Stimulated activated naive CD4-positive, alpha-beta T cell treated with Interleukin-2 at 50 U/mL for 16 hours (primary cell): ENCODE data around the gene EPHB1.
"Not testable (repeated sequence)": the region's sequence is repeated elsewhere in the genome, so short reads cannot be mapped to it uniquely, and the experiment has no call there.

Source experiments
- DNase-seq: peaks from one replicate; lab custom pipeline; 2025; lab: John Stamatoyannopoulos, UW

The EPHB1 gene

GRCh38 chr3:134952371-134952770 lies 157.3 kb downstream of the EPHB1 start:
- no peak for DNase-seq

GRCh38 chr3:134955874-134956273 lies 160.8 kb downstream of the EPHB1 start:
- no peak for DNase-seq

- no peak for DNase-seq
Measured at GRCh38 chr3:134956395-134956794, 161.3 kb downstream of the EPHB1 start.

- DNase-seq, result no peak
Measured at GRCh38 chr3:134956844-134957243, 161.8 kb downstream of the EPHB1 start.

GRCh38 chr3:134959516-134959915 lies 164.5 kb downstream of the EPHB1 start:
- no peak for DNase-seq

- no peak for DNase-seq
Measured at GRCh38 chr3:134964226-134964625, 169.2 kb downstream of the EPHB1 start.

- no peak for DNase-seq
Measured at GRCh38 chr3:134965865-134966481, 170.9 kb downstream of the EPHB1 start.

GRCh38 chr3:134970895-134971294 lies 175.8 kb downstream of the EPHB1 start:
- no peak for DNase-seq

GRCh38 chr3:134971306-134971705 lies 176.2 kb downstream of the EPHB1 start:
- no peak for DNase-seq

- not testable (repeated sequence) for DNase-seq
Measured at GRCh38 chr3:134971907-134972306, 176.8 kb downstream of the EPHB1 start.

- no peak for DNase-seq
Measured at GRCh38 chr3:134972836-134973455, 177.9 kb downstream of the EPHB1 start.

GRCh38 chr3:134974624-134975023 lies 179.6 kb downstream of the EPHB1 start:
- no peak for DNase-seq

- no peak for DNase-seq
Measured at GRCh38 chr3:134976948-134977347, 181.9 kb downstream of the EPHB1 start.

GRCh38 chr3:134978658-134979057 lies 183.6 kb downstream of the EPHB1 start:
- DNase-seq, result no peak

GRCh38 chr3:134985864-134986715 lies 191.0 kb downstream of the EPHB1 start:
- DNase-seq, result no peak

GRCh38 chr3:134988666-134989065 lies 193.6 kb downstream of the EPHB1 start:
- no peak for DNase-seq

GRCh38 chr3:134991003-134991402 lies 195.9 kb downstream of the EPHB1 start:
- DNase-seq, result no peak

GRCh38 chr3:134991472-134992010 lies 196.5 kb downstream of the EPHB1 start:
- DNase-seq, result no peak

GRCh38 chr3:134992180-134992579 lies 197.1 kb downstream of the EPHB1 start:
- no peak for DNase-seq

- DNase-seq, result no peak
Measured at GRCh38 chr3:134992586-134992985, 197.5 kb downstream of the EPHB1 start.

GRCh38 chr3:134993011-134993410 lies 198.0 kb downstream of the EPHB1 start:
- no peak for DNase-seq

- DNase-seq, result no peak
Measured at GRCh38 chr3:134998158-134998557, 203.1 kb downstream of the EPHB1 start.

- DNase-seq, result no peak
Measured at GRCh38 chr3:134998855-134999254, 203.8 kb downstream of the EPHB1 start.
